ENCODE data around the gene PLAA. TPM values are rescaled to one million over a fixed set of nuclear protein-coding genes. Genes with fewer than 3 reads are reported as not detected.

PLAA gene
- total RNA-seq, 4 donors from 2014 or later, result 22.4 to 32.3 (median 28.0) TPM

DNA sequence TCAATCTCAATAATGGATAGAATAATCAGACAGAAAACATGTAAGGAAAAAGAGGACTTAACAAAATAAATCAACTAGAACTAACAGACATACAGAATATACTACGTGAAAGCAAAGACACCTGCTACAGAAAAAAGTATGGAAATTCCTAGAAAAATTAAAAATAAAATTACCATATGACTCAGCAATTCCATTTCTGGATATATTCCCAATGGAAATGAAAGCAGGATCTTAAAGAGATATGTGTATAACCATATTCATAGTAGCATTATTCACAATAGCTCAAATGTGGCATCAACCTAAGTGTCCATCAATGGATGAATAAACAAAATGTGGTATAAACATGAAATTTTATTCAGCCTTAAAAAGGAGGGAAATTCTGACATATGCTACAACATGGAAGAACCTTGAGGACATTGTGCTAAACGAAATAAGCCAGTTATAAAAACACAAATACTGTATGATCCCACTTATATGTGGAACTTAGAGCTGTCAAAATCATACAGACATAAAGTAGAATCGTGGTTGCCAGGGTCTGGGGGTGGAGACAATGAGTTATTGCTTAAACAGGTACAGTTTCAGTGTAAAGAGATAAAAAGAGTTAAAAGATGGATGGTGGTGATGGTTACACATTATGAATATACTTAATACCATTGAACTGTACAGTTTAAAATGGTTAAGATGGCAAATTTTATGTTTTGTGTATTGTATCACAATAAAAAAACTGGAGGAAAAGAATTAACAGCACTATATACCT is 6.9 kb downstream of the PLAA start:
- DNase-seq (ENCODE audit: extremely low spot score), result no peak
- H3K9me3 ChIP-seq, result peaks cover 0 to 15% (median 9%) of the 10 kb centered on the region in 4 donors
- intact Hi-C loops (cut with DNase I), result no loop called here
- peaks cover 0 to 6% (median 0%) of the 10 kb centered on the region in 4 donors for H3K36me3 ChIP-seq
- 82% methylated on average over 3 of the region's 3 CpGs for WGBS
- H3K27ac ChIP-seq (replicated peaks in 1 of 4), result no peak overlapping the region
- no peaks in the 10 kb centered on the region for H3K27me3 ChIP-seq
- TF ChIP-seq, protein P1, sequence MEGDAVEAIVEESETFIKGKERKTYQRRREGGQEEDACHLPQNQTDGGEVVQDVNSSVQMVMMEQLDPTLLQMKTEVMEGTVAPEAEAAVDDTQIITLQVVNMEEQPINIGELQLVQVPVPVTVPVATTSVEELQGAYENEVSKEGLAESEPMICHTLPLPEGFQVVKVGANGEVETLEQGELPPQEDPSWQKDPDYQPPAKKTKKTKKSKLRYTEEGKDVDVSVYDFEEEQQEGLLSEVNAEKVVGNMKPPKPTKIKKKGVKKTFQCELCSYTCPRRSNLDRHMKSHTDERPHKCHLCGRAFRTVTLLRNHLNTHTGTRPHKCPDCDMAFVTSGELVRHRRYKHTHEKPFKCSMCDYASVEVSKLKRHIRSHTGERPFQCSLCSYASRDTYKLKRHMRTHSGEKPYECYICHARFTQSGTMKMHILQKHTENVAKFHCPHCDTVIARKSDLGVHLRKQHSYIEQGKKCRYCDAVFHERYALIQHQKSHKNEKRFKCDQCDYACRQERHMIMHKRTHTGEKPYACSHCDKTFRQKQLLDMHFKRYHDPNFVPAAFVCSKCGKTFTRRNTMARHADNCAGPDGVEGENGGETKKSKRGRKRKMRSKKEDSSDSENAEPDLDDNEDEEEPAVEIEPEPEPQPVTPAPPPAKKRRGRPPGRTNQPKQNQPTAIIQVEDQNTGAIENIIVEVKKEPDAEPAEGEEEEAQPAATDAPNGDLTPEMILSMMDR (IDR thresholded peaks at IDR 0.05), result no peak
- TF ChIP-seq POLR2AphosphoS5 (IDR thresholded peaks at IDR 0.05), result no peak
- no peak for TF ChIP-seq POLR2A (IDR thresholded peaks at IDR 0.05; ENCODE audit: low read depth)
- no peak for TF ChIP-seq EP300 (IDR thresholded peaks at IDR 0.05)
- H3K4me3 ChIP-seq, result no peak overlapping the region
- H3K4me1 ChIP-seq, result peaks cover 9 to 40% (median 25%) of the 10 kb centered on the region in 4 donors

DNA sequence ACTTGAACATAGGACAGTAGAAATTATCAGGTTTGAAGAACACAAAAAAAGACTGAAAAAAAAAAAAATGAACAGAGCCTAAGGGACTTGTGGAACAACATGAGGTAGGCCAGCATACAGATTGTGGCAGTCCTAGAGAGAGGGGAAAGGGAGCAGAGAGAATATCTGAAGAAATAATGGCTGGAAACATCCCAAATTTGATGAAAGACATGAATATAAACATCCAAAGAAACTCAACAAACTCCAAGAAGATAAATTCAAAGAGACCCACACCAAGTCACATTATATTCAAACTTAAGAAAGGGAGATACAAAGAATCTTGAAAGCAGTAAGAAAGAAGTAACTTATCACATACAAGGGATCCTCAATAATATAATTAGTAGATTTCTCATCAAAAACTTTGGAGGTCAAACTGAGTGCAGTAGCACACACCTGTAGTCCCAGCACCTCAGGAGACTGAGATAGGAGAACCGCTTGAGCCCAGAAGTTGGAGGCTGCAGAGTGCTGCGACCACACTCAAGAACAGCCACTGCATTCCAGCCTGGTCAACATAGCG is 9.1 kb downstream of the PLAA start:
- H3K4me3 ChIP-seq, result no peak overlapping the region
- H3K4me1 ChIP-seq, result peaks cover 0 to 18% (median 11%) of the 10 kb centered on the region in 4 donors
- no peak overlapping the region for H3K27ac ChIP-seq (replicated peaks in 1 of 4)
- peaks cover 0 to 15% (median 9%) of the 10 kb centered on the region in 4 donors for H3K9me3 ChIP-seq
- intact Hi-C loops (cut with DNase I), result no loop called here
- no peaks in the 10 kb centered on the region for H3K27me3 ChIP-seq
- TF ChIP-seq POLR2A (IDR thresholded peaks at IDR 0.05; ENCODE audit: low read depth) (no peak), EP300 (IDR thresholded peaks at IDR 0.05) (no peak), POLR2AphosphoS5 (IDR thresholded peaks at IDR 0.05) (no peak)
- TF ChIP-seq, protein P1 (IDR thresholded peaks at IDR 0.05), result no peak
- DNase-seq (ENCODE audit: extremely low spot score), result no peak
- 91% methylated on average over 3 of the region's 3 CpGs for WGBS
- H3K36me3 ChIP-seq, result peaks cover 0 to 22% (median 2%) of the 10 kb centered on the region in 4 donors

DNA sequence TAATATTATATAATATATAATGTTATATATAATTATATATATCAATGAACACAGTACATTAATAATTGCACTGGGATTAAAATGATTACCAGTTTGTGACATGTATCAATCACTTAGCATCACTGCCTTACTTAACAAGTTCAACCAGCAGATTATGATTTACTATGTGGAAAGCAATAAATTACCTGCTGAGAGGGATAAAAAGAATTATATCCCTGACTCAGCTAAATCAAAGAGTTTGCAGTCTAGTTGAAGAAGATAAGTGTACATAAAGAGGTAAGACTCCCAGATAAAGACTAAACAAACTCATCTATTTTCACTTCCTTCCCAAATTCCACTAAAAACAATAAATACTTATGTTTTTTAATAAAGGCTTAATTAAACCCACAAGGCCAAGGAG is 11.2 kb downstream of the PLAA start:
- Histone ChIP-seq H3K9me3 (peaks cover 0 to 15% (median 9%) of the 10 kb centered on the region in 4 donors), H3K36me3 (peaks cover 0 to 26% (median 5%) of the 10 kb centered on the region in 4 donors), H3K4me1 (peaks cover 0 to 9% (median 7%) of the 10 kb centered on the region in 4 donors), H3K27ac (replicated peaks in 1 of 4) (no peak overlapping the region), H3K27me3 (no peaks in the 10 kb centered on the region), H3K4me3 (no peak overlapping the region)
- DNase-seq (ENCODE audit: extremely low spot score), result no peak
- intact Hi-C loops (cut with DNase I), result no loop called here
- TF ChIP-seq POLR2AphosphoS5 (IDR thresholded peaks at IDR 0.05) (no peak), POLR2A (IDR thresholded peaks at IDR 0.05; ENCODE audit: low read depth) (no peak), EP300 (IDR thresholded peaks at IDR 0.05) (no peak)
- TF ChIP-seq, protein P1 (IDR thresholded peaks at IDR 0.05), result no peak

DNA sequence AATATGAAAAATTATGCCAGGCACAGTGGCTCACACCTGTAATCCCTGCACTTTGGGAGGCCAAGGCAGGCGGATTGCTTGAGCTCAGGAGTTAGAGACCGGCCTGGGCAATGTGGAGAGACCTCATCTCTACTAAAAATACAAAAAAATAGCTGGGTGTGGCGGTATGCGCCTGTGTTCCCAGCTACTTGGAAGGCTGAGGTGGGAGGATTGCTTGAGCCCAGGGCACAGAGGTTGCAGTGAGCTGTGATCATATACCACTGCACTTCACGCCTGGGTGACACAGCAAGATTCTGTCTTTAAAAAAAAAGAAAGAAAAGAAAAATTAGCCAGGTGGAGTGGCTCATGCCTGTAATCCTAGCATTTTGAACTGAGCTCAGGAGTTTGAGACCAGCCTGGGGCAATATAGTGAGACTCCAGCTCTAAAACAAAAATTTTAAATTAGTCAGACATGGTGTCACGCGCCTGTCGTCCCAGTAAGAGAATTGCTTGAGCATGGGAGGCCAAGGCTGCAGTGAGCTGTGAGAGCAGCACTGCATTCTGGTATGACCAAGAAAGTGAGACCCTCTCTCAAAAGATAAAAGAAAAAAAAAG is 18.0 kb downstream of the PLAA start:
- no peak for DNase-seq (ENCODE audit: extremely low spot score)
- WGBS, result 91% methylated on average over 8 of the region's 8 CpGs
- H3K4me1 ChIP-seq, result peaks cover 0 to 12% (median 3%) of the 10 kb centered on the region in 4 donors
- no peaks in the 10 kb centered on the region for H3K27me3 ChIP-seq
- H3K9me3 ChIP-seq, result no peaks in the 10 kb centered on the region
- TF ChIP-seq, protein P1 (IDR thresholded peaks at IDR 0.05), result no peak
- TF ChIP-seq POLR2AphosphoS5 (IDR thresholded peaks at IDR 0.05) (no peak), EP300 (IDR thresholded peaks at IDR 0.05) (no peak), POLR2A (IDR thresholded peaks at IDR 0.05; ENCODE audit: low read depth) (no peak)
- intact Hi-C loops (cut with DNase I), result loop anchor here (10.0 kb wide), 1 partner anchor 46 kb away; no protein-coding TSS in a partner anchor
- no peak overlapping the region for H3K27ac ChIP-seq (replicated peaks in 1 of 4)
- H3K4me3 ChIP-seq, result no peak overlapping the region
- peaks cover 13 to 63% (median 42%) of the 10 kb centered on the region in 4 donors for H3K36me3 ChIP-seq

Measured in esophagus muscularis mucosa (tissue), 4 donors.